GM18907 (cell line): ENCODE data around the gene ATAD1.
"Not testable (repeated sequence)": the region's sequence is repeated elsewhere in the genome, so short reads cannot be mapped to it uniquely, and the experiment has no call there.

Experiments
- ATAC-seq: cut with Tn5 transposase; IDR thresholded peaks from one replicate; pipeline ENCODE4 v1.9.1; 2021; ENCODE audit warnings: mild to moderate bottlenecking, moderate library complexity; ENCODE audit not compliant: unreplicated experiment

Gene ATAD1

DNA sequence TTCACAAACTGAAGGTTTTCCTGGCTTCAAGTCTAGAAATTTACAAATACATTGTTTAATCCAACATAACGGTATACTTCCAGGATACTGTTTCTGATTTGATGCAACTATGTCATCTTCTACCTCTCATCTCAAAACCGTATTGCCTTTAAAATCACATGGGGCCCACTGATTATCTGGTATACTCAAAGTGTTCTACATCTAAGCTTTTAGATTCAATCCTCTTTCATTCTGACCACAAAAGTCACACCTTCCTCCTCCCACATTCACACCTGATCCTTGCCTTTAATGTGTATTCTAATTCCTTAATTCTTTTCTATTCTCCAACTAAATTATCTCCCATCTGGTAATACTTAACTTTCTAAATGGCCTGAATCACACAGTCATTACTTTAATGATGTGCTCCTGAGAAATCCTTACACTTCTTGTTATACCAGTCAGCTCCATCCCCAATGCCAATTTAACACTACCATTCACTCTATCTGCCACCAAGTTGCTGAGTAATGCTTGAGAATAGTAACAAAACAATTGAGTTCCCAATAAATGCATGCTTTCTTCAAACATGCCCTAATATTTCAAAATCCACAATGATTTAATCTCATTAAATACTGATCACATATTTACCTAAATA is 13.0 kb downstream of the ATAD1 start:
- ATAC-seq = no peak

- ATAC-seq = no peak
Measured at GRCh38 chr10:87803831-87804230, 14.2 kb downstream of the ATAD1 start.

DNA sequence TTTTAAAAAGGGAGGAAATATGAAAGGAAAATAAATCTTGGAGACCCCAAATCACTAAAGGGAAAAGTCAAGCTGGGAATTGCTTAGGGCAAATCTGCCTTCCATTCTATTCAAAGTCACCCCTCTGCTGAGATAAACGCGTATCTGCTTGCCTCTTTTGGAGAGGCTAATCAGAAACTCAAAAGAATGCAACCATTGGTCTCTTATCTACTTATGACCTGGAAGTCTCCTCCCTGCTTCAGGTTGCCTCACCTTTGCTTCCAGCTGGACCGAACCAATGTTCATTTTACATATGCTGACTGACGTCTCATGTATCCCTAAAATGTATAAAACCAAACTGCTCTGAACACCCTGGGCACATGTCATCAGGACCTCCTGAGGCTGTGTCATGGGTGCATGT is 14.7 kb downstream of the ATAD1 start:
- no peak for ATAC-seq

DNA sequence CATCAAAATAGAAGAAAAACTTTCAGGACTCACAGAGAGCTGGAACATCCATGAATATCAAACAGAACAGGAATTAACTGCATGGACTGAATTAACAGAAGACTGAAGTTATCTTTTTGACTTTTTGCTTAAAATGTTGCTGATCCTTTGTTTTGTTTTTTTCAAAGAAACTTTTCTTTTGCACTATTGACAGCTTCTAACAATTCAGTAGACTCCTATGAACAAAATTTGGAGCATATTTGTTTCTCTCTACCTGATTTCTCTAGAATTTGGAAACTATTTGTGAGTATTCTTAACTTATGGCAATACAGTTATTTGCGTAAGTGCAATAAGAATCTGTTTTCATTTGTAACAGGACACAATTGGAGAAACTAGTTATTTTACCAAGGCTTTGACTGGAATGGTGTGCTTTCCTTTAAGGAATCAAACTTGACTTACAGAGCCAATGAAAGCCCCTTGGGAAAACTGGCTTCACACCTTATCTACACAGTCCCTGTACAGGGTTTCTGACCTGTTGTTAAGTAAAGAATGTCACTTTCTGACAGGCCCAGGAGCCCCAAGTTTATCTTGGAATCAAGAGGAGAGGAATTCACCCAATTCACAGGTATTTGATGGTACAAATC is 16.1 kb downstream of the ATAD1 start:
- ATAC-seq = not testable (repeated sequence)

GRCh38 chr10:87799860-87800259 is 18.2 kb downstream of the ATAD1 start:
- no peak for ATAC-seq

DNA sequence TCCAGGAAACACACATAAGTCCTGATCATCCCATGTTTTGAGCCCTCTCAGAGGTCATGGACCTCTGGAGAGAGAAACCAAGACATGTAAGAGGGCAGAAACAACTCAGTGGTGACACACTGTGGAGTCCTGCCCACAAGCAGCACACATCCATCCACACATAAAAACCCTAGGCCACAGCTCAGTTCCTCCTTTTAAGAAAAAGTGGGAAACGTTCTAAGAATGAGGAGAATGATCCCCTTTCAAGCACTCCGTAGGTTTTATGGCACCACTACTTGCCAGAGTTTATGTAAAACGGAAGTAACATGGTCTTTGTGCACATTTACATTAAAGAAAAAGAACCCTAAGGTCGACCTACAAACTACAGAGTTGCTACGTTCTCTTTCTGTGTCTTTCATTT is 19.9 kb downstream of the ATAD1 start:
- no peak for ATAC-seq

- ATAC-seq = no peak
Measured at GRCh38 chr10:87794285-87794684, 23.7 kb downstream of the ATAD1 start.

DNA sequence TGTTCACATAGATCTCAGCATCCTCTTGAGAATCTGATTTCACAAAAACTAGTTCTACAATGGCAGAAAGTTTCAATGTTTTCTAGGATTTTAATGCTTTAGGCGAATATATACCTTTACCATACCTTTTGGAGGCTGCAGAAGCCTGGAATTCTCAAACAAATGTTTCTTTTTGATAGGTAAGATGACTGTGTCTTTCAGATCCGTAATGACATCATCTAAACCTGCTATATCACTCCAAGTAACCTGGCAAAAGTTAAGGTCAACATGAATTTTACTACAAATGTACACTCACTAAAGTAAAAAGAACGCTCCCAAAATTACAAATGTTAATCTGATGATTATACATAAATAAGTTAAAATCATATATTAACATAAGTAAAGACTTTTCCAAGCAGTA is 27.8 kb downstream of the ATAD1 start:
- ATAC-seq = no peak

DNA sequence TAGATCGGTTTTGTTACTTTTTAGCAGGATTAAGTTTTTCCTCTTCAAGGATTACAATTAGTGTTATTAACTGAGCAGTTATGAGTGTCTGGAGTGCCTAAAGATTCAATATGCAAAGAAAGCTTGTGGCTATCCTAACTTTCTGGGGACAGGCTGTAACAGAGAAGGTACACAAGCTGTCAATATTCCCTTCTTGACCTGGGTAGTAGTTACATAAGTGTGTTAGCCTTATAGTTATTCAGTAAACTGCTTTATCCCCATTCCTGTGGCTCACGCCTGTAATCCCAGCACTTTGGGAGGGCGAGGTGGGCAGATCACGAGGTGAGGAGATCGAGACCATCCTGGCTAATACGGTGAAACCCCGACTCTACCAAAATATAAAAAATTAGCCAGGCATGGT is 31.6 kb downstream of the ATAD1 start:
- no peak for ATAC-seq

- no peak for ATAC-seq
Measured at GRCh38 chr10:87782721-87783120, 35.3 kb downstream of the ATAD1 start.

DNA sequence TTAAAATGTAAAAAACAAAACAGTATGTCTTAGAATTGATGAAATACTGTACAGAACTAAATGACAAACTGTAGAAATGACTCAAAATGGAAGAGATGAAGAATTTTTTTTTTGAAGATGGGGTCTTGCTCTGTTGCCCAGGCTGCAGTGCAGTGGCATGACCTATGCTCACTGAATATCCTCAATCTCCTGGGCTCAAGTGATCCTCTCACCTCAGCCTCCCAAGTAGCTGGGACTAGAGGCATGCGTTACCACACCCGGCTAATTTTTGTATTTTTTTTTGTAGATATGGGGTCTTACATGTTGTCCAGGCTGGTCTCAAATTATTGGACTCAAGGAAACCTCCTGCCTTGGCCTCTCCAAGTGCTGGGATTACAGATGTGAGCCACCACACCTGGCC is 36.5 kb downstream of the ATAD1 start:
- ATAC-seq = no peak

DNA sequence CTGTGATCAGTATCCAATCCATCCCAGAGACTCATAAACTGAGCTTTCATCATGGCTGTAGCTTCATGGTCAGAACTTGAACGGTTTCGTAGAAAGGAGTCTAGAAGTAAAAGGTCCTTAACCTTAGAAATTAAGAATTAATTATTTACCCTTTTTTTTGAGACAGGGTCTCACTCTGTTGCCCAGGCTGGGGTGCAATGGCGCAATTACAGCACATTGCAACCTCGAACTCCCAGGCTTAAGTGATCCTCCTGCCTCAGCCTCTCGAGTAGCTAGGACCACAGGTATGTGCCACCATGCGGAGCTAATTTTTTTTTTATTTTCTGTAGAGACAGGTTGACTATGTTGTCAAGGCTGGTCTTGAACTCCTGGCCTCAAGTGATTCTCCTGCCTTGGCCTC is 41.7 kb downstream of the ATAD1 start:
- ATAC-seq = no peak

GRCh38 chr10:87775766-87776165 is 42.3 kb downstream of the ATAD1 start:
- no peak for ATAC-seq

- ATAC-seq = no peak
Measured at GRCh38 chr10:87771871-87772500, 46.0 kb downstream of the ATAD1 start.

GRCh38 chr10:87767253-87767652 is 50.8 kb downstream of the ATAD1 start:
- no peak for ATAC-seq

DNA sequence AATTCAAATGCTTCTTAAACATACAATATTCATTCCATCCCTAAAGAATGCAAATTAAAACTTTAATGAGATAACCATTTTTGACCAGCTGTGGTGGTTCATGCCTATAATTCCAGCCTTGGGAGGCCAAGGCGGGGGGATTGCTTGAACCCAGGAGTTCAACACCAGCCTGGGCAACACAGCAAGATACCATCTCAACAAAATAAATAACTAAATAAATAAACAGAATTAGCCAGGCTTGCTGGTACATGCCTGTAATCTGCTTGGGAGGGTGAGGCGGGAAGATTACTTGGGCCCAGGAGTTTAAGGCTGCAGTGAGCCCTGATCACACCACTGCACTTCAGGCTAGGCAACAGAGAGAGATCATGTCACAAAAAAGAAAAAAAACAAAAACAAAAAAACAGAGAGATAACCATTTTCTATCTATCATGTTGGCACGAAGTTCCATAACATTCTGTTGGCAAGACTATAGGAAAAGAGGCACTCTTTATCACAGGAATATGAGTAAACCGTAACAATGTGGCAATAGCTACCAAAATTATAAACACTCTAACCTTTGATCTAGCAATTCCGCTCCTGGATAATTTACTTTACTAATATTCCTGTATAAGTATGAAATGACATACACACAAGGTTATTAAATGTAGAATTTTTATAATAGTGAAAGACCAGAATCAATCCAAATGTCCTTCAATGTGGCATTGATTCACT is 52.2 kb downstream of the ATAD1 start:
- ATAC-seq = no peak

GRCh38 chr10:87764072-87764934 is 53.7 kb downstream of the ATAD1 start:
- ATAC-seq = no peak

- no peak for ATAC-seq
Measured at GRCh38 chr10:87763086-87763861, 54.8 kb downstream of the ATAD1 start.

DNA sequence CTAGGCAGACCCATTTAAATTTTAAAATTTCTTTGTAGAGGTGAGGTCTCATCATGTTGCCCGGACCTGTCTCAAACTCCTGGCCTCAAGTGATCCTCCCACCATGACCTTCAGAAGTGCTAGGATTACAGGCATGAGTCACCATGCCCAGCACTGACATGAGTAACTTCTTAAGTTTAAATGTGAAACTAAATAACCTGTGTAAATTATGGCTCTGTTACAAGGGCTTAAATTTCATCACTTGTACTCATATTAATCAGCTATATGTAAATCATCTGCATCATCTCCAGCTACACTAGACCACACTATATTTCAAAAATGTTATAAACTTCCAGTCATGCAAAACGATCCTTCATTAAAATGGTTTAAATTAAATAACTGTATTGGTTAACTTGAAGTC is 56.1 kb downstream of the ATAD1 start:
- peak; percentile 77 for ATAC-seq

DNA sequence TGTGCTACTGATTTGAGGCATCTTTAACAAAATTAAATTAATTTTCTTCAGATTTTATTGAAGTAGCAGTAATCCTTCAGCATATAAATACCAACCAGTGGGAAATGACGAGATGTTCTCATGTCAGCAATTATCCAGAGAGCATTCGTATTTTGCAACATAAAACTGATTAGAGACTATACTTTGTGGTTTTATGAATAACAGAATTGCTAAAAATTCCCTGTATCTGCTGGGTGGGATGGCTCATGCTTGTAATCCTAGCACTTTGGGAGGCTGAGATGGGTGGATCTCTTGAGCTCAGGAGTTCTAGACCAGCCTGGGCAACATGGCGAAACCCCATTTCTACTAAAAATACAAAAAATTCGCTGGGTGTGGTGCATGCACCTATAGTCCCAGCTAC is 56.9 kb downstream of the ATAD1 start:
- no peak for ATAC-seq
